C1 segment of cervical spinal cord (tissue), 14 donors: Measurements from ENCODE around the gene DLGAP1.

Experiments
- DNase-seq, 14 donors: peaks; one replicate each; lab custom pipeline; 2025; lab: John Stamatoyannopoulos, UW

The DLGAP1 gene

DNA sequence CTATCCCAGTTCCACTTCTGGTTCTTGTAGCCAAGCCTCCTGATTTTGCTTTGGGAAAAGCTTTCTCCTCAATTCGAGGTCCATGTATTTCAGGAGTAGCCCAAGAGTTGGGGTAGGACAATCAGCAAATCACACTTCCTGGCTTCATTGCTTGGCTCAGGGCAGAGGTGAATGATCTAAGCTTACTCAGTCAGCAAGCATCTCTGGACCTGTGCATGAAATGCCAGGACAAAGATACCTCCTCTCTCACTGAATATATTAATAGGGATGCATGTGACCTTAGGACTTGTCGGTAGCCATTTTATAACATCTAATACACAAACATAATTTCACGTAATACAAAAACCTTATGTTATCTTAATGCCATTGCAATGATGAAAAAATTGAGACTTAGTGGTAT lies 632.0 kb downstream of the DLGAP1 start:
- no peak for DNase-seq

DNA sequence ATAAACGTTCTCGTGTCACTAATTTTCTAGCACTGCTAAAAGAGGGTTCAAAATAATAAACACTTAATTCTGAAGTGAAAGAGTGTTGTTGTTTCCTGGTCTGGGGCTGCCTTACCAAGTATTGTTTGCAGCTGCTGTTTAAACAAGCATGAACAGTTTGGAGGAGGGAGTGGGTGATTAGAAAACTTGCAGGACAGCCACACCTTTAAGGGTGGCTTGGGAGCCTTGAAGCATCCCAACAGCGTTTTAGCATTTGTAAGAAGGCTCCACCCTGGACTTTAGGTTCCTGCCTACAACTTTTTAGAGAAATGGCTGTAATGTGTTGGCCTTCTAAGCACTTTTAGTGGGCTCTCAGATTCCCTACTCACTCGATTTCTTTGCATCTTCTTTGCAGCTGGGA lies 633.6 kb downstream of the DLGAP1 start:
- no peak for DNase-seq

DNA sequence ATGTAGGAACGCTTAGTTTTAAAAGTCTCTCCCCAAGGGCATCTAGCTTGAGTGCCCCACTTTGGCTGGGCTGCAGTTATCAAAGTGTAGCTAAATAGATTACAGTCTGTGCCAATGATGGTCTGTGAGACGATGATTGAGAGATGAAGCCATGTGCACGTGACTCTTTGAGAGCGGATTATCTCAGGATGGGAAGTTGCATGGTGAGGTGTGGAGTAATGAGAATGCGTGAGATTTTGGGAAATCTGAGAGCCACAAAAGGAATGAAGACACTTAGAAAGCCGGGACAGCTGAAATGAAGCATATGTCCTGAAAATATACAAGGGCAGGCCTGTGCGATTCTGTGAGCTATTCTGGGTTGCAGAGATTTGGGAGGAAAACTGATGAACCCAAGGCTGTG lies 635.1 kb downstream of the DLGAP1 start:
- DNase-seq: no peak

DNA sequence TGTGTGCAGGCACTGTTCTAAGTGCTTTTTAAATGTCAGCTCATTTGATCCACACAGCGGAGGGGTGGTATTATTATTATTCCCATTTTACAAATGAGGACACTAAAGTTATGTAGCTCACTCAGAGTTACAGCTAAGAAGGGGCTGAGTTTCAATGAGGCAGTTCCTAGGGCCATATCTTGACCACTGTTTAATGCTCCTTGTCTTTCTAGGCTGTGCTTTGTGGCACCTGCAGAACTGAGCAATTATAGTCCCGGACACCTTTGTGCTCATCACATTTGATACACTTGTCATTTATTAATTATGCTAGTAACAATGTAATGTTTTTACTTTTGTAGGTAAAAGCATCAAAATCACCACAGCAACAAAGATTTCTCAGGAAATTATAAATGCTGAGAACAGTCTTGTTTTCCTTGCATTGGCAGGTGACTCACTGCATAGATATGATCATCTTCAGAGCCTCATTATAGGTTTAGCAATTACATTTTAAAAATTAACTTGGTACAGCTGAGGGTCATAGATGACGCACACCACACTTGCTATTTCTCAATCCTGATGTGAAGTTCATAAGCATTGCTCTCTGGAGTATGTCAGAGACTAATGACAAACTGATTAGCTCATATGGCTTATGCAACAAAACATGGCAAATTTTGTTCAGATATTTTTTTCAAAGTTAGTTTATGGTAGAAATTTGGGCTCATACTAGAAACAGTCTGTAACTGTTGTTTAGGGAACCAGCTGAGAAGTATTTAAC lies 638.3 kb downstream of the DLGAP1 start:
- DNase-seq: no peak

DNA sequence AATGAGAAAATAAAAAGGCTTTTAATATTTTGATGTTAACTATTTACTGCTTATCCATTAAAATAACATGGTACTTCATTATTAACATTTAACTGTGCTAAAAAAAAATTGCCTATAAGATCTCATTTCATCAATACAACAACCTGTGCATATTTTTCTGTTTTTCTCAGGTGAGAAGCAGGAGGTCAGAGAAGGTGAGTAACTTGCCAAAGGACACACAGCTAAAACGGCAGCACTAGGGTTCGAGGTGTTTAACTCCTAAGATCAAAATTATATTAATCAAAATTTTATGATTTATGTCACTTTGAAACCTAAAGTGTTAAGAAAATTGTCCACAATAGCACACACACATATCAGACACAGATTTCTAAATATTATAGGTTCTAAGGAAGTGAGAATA lies 639.1 kb downstream of the DLGAP1 start:
- no peak for DNase-seq

DNA sequence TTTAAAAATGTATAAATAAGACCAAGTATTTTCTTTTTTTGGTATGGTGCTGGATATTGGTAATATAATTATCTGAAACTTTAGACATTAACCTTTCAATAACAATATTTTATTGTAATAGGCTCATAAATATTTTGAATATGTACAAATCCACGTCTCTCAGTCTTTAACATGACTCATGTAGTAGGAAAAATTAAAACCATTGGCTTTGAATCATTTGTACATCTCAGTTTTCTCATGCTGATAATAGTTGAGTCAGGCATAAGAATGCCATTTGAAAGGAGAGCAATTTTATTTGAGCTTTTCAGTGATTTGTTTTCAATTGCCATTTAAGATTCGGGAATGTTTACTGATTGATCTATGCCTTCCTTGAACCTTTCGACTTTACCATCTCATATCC lies 640.3 kb downstream of the DLGAP1 start:
- DNase-seq: no peak

DNA sequence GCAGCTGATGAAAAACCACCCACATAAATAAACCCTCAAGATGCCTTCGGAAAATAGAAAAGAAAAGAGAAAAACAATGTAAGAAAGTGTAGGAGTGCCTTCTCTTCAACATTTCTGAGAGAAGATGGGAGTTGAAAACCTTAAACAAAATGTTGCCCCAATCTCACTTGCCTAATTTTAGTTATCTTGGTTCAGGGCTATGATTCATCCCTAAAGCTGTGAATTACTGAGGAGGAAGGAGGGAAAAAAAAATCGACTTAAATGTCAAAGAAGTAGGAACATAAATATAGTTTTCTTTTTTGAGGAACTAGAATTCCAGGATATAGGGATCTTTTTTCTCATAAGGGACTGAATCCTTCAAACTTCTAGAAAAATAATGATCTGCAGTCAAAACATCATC lies 644.8 kb downstream of the DLGAP1 start:
- DNase-seq: no peak

DNA sequence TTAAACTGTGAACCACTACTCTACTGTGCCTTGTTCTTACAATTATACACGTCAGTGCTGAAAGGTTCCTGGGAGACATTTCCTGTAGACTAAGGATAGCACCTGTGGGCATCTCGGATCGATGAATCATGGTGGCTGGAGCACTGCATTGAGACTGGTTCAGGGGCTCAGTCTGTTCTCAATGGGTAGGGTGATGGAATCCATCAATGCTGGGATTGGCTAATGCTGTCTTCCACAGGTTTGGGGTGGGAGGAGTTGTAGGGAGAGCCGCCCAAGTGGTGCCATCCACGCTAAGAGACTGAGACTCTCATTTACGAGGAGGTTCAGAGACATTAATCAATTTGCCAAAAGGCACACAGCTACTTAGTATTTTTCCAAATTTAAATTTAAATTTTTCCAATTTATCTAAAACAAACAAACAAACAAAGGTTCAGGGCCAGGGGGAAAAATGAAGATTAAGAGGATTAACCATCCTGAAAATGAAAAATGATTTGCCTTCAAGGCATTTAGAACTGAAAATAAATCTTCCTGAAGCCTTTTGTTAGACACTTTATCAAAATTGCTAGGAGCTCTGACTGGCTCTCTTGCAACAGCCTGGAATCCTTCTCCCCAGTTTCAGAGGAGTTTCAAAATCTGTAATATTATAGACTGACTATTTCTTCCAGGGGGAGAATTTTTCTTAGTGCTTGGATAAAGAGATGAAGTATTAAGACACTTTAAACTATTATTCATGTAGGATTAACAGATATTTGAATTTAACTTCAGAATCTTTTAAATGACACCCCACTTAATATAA lies 645.9 kb downstream of the DLGAP1 start:
- DNase-seq: no peak

DNA sequence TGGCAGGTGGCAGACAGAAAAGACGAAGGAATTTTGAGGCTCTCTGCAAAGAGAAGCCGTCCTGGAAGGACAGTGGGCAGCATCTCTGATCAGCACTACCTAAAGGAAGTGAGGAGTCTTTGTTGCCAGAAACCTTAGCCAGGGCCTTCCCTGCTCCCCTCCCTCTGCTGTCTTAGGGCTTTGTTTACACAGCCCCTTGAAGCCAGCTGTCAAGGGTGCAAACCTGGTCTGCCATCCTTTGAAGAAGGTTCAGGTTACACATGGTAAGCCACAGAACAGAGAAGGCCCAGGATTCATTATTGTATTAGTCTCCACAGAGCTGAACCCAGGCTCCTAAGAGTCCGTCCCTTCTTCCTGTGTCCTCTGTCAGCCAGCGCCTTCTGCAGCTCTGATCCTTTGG lies 648.5 kb downstream of the DLGAP1 start:
- DNase-seq: no peak

DNA sequence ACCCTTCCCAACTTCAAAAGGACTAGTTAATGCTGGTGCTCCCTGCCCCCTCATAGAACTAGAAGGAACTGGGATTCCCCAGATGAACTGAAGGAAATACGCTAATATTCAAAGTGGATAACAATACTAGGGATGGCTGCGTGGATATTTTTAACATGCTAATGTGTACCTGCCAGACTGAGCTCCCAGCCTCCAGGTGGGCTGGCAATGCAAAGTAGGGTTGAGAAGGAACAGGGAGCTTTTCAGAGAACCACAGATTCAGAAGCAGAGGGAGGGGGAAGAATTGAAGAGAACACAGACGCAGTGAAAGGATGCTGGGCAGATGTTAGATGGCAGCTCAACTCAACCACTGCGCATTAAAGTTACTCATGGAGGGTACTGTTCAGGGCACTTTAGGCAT lies 650.8 kb downstream of the DLGAP1 start:
- no peak for DNase-seq

DNA sequence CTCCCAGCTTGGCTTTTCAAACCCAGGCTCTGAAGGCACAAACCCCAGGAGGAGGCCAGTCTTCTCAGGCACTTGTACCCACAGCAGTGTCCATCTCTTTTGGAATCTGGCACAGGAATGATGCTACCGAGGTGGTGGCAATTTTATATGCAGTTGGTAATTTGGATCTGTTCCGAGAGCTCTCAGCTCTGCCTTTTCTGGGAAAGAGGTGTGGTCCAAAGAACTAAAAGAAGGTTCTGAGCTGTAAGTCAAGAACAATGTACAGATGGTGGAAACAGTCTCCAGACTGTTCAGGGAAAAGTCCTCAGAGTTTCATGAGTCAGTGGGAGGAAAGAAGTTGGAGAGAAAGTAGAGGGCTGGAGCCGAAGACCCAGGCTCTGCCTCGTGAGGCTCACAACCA lies 651.8 kb downstream of the DLGAP1 start:
- no peak for DNase-seq

DNA sequence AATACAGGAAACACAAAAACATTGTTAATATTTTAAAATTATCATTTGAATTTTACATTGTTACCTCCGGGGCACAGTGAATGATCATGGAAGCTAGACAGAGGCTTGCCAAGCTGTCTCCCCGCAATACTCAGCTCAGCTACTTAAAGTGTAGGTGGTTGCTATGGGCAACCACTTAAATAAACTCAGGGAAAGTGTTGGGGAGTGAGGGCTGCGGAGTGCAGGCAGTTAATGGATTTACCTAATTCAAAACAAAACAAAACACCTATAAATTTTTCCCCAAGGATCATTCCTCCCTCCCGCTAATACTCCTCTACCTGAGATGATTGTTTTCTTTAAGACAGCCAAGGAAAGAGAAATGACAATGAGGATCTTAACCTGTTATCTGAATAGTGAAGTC lies 655.6 kb downstream of the DLGAP1 start:
- no peak for DNase-seq

DNA sequence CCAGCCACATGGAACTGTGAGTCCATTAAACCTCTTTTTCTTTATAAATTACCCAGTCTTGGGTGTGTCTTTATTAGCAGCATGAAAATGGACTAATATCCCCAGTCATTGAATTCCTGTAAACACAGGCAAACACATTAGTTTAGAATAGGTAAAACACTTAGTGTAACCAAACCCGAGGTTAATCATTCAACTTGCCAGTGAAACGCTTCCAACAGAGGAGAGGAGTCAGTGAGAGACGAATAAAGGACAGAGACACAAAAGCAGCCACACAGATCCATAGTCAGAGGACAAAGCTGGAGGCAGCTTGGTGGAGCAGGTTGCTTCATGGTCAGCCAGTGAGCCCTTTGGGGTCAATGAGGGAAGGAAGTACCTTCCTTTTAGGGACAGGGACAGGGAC lies 657.1 kb downstream of the DLGAP1 start:
- no peak for DNase-seq

DNA sequence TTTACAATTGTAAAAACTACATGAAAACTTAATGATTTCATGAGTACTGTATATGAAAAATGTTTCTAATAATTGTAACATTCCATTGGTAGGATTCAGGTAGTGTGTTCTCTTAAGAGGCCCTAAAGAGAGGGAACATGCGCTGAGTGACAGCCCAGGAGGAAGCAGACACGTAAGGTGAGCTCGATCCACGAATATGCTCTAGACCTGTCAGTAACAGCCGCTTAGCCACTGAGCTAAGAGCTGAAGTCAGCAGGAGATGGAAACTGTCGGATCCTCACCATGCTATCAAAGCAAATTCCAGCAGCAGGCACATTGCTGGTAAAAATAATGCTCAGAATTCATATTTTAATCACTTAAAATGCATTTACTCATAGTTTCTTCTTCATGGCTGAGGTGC lies 658.7 kb downstream of the DLGAP1 start:
- no peak for DNase-seq

DNA sequence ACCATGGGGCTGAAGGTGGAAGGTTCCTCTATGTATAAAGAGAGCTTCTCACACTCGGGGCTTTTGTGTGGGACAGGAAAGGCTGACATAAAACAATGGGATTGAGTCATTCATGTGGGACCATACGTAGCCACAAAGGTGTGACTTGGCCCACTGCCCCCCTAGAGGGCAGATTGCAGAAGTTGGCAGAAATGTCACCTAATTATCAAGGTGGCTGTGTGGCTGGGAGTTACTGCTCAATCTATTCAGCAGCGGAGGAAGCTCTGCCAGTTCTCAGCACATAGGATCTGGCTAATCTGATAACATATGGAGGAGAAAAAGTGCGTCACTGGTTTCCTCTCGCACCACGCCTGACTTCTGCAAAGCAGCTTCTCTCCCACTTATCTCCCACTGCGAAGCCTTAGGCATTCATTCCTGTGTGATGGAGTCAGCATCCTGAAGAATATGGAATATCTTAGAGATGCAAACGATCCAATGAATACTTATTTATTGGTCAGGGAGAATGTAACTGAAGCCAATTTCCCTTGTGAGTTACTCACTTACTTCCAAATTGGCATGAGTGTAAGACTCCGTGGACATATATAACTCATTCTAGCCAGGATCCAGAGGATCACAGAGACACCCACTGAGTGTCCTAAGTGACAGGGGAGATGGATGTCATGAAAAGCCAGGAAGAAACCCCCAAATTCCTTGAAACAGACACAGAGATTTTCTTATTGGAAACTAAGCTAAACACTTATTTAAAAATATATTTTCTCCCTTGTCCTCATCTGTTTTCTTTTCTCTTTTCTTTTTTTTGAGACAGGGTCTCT lies 660.4 kb downstream of the DLGAP1 start:
- DNase-seq: peak in 2 of 14 donors; percentile 36 to 94

DNA sequence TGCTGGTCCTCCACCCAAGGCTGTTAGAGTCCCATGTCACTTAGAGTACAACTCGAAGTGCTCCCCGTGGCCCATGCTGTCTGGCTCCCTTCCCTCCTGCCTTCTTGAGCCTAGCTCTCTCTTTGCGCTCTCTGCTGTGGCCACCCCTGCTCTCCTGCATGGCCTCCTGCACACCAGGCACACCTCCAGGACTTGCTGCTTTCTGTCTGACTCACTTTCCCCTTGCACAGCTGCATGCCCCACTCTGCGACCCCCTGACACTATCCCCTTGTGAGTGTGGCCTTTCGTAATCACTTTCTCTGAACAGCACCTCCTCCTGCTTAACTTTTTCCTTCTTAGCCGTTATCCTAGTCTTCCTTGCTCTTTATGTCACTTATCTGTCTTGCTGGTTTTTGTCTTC lies 661.6 kb downstream of the DLGAP1 start:
- no peak for DNase-seq

DNA sequence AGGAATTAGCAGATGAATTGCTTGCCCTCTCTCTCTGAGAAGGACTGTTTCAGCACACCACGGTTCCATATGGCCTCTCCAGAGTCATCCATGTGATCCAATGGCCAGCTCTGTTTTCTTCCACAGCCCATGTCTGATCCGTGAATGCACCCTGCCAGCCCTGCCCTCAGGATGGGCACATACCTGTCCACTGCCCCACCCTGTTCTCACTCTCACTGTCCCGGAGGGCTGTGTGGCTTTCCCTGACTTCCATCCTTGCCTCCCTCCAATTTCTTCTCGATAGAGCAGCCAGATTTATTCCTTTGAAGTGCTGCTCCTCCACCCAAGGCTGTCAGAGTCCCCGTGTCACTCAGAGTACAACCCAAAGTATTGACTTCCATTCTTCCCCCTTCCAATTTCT lies 662.0 kb downstream of the DLGAP1 start:
- DNase-seq: no peak

DNA sequence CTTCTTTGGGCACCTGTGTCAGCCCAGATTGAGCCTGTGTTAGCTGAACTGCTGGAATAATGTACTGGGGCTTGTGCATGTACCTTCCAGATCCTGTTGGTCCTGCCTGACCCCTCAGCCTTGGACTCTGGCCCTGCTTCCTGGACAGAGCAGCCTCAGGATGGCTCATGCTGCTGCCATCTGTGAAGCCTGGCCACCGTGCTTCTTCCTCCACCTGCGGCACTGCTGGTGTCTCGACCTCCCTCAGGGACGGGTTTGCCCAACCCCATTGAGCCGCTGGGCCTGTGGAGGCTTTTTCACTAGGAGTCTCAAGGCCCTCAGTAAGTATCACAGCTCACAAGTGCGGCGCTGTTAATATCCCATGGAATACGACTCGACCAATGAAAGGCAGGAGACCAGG lies 662.4 kb downstream of the DLGAP1 start:
- peak in 3 of 14 donors; percentile 12 to 96 (median 29) for DNase-seq

DNA sequence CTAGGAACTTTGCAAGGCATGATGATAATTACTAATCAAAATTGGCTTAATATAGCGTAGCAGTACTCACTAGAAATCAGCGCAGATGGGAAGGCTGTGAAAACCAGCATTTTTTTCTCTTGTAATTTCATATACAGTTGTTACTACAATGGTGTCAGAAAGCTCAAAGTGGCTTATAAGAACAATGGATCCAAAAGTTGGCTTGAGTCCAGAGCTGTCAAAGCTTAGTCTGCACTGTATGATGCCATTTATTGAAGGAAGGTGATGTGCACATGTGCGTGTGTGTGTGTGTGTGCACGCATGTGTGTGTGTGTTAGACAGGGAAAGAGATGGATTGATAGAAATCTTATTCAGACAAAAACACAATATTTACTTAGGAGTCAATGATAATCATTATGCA lies 663.9 kb downstream of the DLGAP1 start:
- DNase-seq: no peak

DNA sequence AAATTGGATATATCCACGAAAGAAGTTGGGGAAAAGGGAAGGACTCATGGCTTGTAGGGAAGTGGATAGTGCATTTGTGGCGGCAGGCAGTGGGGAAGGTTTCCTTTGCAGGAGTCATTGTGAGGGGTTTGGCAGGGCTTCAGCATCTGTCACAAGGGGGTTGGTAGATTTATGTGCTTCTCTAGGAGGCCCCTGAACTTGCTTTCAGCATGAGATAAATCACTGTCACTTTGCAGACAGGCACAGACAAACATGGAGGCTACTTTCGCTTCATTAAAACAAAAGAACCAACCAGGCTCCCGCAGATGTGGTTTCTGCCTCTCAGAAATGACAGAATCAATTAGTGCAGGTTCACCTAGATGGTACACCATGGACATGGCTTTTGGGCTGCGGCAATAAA lies 664.4 kb downstream of the DLGAP1 start:
- DNase-seq: no peak

DNA sequence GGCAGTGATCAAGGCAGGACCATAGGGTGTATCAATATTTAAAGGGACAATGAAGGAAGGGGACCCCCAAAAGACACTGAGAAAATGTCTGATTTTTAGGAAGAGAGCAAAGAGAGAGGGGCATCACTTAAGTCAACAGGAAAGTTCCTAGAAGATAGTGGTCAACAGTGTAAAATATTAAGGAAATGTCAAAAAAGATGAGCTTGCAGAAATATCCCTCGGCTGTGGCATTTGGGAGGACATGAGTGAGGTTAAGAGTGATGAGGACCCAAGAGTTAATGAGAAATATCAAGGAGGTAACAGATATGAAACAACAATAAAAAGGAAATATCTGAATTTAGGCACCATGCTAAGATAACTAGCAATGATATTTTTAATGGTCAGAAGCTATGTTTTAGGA lies 665.6 kb downstream of the DLGAP1 start:
- no peak for DNase-seq

DNA sequence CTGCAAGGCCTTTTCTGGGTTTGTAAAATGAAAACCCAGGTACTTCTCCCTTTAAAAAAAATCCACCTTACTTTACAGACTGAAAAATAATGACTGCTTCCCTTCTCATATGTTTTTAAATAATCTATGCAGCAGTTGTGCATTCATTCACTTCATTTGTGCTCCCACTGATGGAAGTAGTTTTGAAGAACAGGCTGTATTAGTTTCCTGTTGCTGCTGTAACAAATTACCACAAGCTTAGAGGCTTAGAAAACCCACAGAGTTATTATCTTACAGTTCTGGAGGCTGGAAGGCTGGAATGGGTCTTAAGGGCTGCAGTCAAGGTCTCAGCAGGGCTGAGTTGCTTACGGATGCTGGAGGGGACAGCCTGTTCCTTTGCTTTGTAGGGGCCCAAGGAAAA lies 670.2 kb downstream of the DLGAP1 start:
- DNase-seq: no peak
